Activated CD8-positive, alpha-beta memory T cell treated with anti-CD3 and anti-CD28 coated beads for 4 hours (primary cell): ENCODE measurements around the gene EP400.

Experiments
- DNase-seq, 2 donors: peaks; one replicate each; pipeline ENCODE4 v3.0.0-alpha.2; 2020; ENCODE audit warnings: low read depth in 2 of 2

The EP400 gene

DNA sequence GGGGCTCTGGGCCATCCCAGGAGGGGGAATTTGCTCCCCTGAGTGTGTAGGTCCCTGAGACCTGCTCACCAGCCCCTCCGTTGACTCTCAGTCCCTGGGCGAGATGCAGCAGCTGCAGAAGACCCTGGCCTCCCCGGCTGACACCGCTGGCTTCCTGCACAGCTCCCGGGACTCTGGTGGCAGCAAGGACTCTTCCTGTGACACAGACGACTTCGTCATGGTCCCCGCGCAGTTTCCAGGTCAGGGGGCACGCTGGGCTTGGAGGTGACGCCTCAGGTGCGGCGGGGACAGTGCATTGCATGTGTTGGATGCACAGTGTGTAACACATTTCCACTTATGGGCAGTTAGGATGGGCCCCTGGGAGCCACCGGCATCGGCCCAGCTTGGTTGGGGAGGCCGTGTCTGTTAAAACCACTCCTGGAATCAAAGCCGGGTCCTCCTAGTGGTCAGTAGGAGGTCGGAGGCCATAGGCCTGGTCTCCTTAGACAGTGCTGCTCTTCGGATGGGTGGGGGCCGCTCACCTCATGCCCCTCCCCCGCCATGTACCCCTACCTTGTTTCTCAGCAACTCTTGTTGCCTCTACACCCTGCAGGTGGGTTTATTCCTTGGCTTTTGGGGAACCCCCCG is 37.8 kb upstream of the EP400 start:
- no peak for DNase-seq

DNA sequence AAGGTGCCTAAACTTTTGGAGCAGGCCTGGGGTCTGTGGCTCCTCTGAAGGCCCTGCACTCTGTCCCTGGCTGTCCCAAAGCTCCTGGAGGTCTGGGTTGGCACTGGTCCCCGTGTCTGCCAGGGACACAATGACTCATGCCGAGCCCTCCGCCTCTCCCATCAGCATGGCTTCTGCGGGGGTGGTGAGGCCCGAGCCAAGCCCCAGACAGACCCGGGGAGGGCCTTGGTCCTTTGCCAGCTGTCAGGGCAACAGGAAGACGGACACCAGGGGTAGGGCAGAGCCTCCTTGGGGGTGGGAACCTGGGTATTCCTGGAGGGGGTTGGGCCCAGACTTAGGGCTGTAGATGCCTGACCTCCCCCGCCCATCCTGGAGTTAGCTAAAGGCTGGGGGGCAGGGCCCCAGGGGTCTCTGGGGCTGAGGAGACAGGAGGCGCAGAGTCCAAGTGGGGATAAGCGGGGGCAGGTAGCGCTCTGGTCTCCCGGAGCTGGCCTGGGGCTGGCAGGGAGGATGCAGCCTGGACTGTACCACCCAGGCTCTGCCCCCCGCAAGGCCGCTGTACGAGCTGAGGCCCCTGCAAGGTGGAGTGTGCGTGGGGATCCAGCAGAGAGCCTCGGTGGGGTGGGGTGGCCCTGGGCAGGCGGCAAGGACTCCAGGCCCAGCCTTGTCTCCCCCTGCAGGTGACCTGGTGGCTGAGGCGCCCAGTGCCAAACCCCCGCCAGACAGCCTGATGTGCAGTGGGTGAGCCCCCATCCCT is 37.0 kb upstream of the EP400 start:
- no peak for DNase-seq

DNA sequence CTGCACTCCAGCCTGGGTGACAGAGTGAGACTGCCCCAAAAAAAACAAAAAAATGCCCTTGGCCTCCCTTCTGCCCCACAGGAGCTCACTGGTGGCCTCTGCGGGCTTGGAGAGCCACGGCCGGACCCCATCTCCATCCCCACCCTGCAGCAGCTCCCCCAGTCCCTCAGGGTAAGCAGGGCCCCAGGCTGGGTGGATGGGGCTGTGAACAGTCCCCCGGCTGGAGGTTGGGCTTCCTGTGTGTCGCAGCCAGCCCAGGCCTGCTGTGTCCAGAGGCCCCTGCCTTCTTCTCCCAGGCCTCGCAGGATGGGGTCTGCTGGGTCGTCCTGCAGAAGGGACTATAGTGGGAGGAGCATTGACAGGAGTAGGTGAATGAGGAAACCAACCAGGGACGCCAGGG is 36.1 kb upstream of the EP400 start:
- DNase-seq = no peak

GRCh38 chr12:131914179-131914702 is 35.5 kb upstream of the EP400 start:
- no peak for DNase-seq

DNA sequence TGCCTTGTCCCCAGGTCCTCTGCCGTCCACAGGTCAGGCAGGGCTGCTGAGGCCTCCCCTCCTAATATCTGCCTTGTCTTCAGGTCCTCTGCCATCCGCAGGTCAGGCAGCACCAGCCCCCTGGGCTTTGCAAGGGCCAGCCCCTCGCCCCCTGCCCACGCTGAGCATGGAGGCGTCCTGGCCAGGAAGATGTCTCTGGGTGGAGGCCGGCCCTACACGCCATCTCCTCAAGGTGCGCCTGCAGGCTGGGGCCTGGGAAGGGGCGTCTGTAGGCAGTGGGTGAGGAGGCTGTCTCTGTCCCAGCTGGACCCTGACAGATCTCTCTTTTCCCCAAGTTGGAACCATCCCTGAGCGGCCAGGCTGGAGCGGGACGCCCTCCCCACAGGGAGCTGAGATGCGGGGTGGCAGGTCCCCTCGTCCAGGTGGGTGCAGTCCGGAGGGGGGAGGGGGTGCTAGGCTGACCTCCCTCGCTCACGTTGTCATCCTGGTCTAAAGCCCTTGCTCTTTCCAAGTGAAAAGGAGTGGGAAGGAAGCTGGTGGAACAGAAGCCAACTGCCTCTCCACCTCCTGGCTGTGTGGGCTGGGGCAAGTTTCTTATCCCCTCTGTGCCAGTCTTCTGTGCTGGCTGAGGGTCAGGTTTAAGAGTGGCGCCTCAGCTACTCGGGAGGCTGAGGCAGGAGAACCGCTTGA is 34.6 kb upstream of the EP400 start:
- no peak for DNase-seq

DNA sequence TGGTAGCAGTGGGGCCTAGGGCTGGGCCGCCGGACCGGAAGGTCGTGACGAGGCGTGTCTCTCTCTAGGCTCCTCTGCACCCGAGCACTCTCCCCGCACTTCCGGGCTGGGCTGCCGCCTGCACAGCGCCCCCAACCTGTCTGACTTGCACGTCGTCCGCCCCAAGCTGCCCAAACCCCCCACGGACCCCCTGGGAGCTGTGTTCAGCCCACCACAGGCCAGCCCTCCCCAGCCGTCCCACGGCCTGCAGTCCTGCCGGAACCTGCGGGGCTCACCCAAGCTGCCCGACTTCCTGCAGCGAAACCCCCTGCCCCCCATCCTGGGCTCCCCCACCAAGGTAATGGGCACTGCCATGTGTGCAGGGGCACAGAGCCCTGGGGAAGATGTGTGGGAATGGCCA is 33.9 kb upstream of the EP400 start:
- DNase-seq = no peak

GRCh38 chr12:131916306-131917138 is 33.2 kb upstream of the EP400 start:
- DNase-seq = no peak

GRCh38 chr12:131917139-131917710 is 32.5 kb upstream of the EP400 start:
- DNase-seq = no peak

- DNase-seq = no peak
Observed at GRCh38 chr12:131917711-131918306, 31.9 kb upstream of the EP400 start.

- DNase-seq = no peak
Observed at GRCh38 chr12:131918311-131919050, 31.3 kb upstream of the EP400 start.

GRCh38 chr12:131919051-131919347 is 30.7 kb upstream of the EP400 start:
- DNase-seq = no peak

DNA sequence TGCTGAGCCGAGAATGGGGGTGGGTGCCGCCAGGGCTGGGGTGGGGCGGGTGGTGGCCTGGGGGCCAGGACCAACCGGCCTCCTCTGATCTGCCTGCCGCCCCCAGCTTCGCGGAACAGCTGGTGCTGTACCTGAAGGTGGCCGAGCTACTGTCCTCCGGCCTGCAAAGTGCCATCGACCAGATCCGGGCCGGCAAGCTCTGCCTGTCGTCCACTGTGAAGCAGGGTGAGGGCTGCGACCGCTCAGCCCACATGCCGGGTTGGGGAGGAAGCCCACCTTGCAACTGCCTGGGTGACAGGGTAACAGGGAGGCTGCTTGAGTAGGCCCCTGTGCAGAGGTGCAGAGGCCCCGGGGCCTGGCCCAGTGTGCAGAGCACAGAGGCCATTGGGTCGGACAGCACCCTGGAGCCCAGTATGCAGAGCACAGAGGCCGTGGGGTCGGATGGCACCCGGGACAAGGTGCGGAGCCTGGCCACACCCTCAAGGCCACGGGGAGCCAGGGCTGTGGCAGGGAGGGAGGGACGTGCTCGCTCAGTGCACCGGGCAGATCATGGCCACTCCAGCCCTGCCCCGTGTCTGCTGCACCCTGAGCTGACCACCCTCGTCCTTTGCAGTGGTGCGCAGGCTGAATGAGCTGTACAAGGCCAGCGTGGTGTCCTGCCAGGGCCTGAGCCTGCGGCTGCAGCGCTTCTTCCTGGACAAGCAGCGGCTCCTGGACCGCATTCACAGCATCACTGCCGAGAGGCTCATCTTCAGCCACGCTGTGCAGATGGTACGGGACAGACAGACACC is 30.2 kb upstream of the EP400 start:
- no peak for DNase-seq

DNA sequence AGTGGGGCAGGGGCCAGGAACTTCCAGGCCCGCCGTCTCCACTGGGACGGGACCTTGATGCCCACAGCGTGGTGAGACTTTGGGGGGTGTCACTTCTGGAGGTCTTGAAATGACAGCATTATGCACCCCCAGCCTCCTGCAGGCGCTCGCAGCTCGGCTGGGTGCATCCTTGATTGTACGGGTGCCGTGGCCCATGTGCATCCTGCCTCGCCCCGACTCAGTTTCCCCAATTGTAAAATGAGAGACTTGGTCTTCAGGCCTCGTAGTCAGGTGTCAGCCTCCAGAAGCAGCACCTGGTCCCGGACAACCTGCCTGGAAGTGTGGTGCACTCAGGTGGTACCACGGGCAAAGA is 29.6 kb upstream of the EP400 start:
- DNase-seq = no peak

DNA sequence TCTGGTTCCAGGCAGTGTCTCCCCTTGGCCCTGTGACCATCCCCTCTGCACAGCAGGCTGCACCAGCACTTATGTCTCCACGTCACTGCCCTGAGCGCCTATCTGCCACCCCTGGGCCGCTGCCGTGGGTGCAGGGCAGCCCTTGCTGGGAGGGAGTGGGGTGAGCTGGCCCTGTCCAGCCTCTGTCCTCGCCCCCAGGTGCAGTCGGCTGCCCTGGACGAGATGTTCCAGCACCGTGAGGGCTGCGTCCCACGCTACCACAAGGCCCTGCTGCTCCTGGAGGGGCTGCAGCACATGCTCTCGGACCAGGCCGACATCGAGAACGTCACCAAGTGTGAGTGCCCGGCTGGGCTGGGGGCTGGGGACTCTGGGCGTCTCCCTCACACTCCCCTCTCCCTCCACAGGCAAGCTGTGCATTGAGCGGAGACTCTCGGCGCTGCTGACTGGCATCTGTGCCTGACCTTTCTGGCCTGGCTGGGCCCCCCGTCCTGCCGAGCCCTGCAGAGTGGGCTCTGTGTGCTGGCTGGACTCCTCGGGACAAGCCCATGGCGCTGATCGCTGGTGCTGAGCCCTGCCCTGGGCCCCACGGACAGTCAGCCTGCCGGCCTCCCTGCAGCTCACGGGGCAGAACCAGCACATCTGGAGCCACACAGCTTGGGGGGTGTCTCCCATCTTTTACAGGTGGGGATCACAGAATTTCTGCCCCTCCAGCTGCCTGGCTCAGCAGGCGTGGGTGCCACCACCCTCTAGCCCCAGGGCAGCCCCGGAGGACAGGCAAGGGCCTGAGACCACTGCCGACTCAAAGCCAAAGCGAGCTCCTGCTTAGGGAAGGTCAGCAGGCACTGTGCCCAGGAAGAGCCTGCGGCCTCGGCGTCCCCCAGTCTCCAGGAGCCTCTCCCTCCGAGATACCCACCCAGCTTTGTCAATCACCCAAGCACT is 28.6 kb upstream of the EP400 start:
- no peak for DNase-seq

DNA sequence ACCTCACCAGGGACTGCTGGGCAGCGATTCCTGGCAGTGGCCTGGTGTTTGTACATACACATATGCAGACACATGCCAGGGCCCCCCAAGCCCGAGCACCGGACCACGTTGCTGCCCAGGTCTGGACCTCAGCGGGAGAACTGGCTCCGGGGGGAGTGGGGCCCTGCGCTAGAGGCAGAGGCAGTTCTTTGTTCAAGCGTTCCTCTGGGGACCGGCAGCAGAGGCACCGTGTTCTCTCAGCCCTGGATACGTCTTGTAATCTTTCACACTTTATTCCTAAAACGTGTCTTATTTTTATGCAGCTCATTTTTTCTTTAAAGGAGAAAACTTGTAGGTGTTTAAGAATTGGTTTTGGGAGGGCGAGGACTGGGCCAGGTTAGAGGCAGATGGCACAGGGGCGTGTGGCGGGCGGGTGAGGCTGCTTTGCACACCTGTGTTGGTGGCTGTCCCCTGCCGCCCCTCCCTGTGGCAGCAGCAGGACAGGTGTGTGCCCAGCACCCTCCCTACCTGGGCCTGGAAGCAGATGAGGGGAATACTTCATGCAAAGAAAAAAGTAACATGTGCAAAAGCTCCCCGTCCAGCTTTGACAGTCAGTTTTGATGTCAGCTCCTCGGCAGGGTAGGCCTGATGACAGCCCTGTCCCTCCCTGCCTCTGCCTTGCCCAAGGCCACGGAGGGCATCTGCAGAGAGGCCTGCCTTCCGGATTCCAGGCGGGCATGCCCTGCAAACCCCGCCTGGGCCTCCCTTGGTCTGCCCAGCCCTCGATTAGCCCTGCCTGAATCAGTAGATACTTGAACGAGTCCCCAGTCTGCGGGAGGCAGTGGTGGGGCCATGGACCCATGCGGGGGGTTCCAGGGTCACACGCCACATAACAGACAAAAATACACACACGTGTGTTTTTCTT is 27.6 kb upstream of the EP400 start:
- no peak for DNase-seq

DNA sequence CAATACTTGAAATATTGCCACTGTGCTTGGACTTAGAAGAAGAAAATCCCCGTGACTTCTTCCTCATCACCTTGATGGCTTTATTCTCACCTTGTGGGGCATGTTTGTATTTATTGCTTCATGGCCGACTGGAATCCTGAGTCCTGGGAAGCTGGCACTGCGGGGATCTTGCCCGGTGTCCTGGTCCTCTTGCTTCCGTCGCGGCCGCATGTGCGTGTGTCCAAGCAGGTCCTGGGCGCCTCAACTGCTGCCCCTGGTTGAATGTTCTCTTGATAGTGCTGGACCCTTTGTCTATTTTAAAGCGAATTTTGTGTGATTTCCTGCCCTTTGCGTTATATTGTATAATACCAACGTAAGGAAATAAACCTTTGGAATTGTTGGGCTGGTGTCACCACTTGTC is 27.0 kb upstream of the EP400 start:
- no peak for DNase-seq

DNA sequence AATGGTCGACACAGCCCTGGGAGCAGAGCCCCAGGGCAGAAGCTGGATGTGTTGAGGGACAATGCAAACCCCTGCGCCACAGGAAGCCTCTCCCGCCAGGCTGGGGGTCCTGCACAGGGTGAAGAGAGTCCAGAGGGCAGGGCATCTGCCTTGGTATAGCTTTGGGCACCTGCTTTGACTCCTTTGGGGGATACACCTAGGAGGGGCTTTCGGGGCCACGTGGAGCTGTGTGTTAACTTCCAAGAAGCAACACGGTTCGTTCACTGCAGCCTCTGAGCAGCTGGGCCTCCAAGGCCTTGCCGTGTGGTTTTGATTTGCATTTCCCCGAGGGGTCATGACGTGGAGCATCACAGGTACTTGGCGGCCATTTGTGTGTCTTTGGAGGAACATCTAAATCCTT is 26.5 kb upstream of the EP400 start:
- no peak for DNase-seq
